ENCODE data around the gene SPAG16. TPM values are rescaled to one million over a fixed set of nuclear protein-coding genes. Genes with fewer than 3 reads are reported as not detected.

The SPAG16 gene
- total and polyA plus RNA-seq, 2 experiments from 2014 or later: 28.9 to 30.7 TPM

DNA sequence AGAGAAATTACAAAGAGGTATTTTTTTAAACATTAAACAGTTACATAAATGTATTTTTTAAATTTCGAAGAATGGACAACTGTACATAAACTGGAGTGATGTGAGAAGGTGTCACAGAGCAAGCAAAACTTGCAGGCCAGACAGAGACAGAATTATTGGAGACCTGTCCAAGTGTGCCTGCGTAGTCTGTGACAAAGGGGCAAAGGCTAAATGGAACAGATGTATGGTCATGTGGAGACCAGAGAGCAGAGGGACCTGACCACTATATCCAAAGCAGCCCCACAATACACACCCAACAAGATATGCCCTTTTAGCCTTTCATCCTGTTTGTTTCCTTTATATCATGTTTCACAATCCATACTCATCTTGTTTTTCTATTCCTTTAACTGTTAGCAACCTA, 901.3 kb downstream of the SPAG16 start:
- TF ChIP-seq EZH2 (IDR thresholded peaks at IDR 0.05; ENCODE audit: insufficient read depth, poor library complexity, severe bottlenecking) (no peak), EZH2phosphoT487 (IDR thresholded peaks at IDR 0.05; ENCODE audit: insufficient read depth, low read depth) (no peak)
- WGBS, 2 experiments (ENCODE audit: low coverage in 1 of 2, low lambda C conversion rate in 2 of 2, missing lambda C conversion rate in 2 of 2): 90 to 93% methylated on average over 2 of the region's 2 CpGs
- Histone ChIP-seq H3F3A (ENCODE audit: insufficient read depth) (no peaks in the 10 kb centered on the region), H3K4me2 (ENCODE audit: unreplicated experiment) (no peak overlapping the region), H3K9ac (no peak overlapping the region), H3K9me2 (ENCODE audit: insufficient read depth) (no peaks in the 10 kb centered on the region), H2AFZ (no peak overlapping the region), H3K4me3 (no peak overlapping the region), H4K20me1 (ENCODE audit: insufficient read depth) (no peaks in the 10 kb centered on the region), H3K27me3 (replicated peaks; ENCODE audit: insufficient read depth) (no peaks in the 10 kb centered on the region), H3K79me2 (ENCODE audit: insufficient read depth) (no peaks in the 10 kb centered on the region), H3K4me1 (ENCODE audit: insufficient read depth) (peaks cover 8% of the 10 kb centered on the region), H3K36me3 (ENCODE audit: low read depth) (no peaks in the 10 kb centered on the region), H3K27ac (no peak overlapping the region), H3K9me3 (ENCODE audit: low read depth) (no peaks in the 10 kb centered on the region)
- in situ Hi-C loops (cut with MboI): no loop called here
- no peak for DNase-seq

DNA sequence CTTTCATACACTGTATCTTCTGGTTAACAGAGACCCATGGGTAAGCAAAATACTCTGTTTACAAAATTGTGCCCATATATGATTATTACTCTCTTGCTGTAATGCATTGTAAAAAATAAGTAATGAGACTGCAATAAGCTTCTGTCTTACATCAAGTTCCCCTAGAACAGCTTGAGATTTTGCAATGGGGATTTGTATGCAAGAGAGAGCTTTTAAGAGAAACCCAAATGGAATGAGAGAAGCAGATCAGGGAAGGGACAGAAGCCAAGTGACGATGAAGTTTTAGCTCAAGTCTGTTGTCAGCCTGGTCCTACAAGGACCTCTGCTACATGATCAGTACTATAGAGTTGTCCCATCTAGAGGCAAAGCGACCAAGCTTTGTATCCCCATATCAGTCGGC, 908.4 kb downstream of the SPAG16 start:
- in situ Hi-C loops (cut with MboI): no loop called here
- H3K4me2 ChIP-seq (ENCODE audit: unreplicated experiment): no peak overlapping the region
- peak; percentile 6 for DNase-seq
- H2AFZ ChIP-seq: no peak overlapping the region
- H3K79me2 ChIP-seq (ENCODE audit: insufficient read depth): no peaks in the 10 kb centered on the region
- H3F3A ChIP-seq (ENCODE audit: insufficient read depth): peaks cover 6% of the 10 kb centered on the region; the same call in 1 of the 2 replicates
- no peaks in the 10 kb centered on the region for H3K9me3 ChIP-seq (ENCODE audit: low read depth)
- no peak overlapping the region for H3K27ac ChIP-seq
- H4K20me1 ChIP-seq (ENCODE audit: insufficient read depth): no peaks in the 10 kb centered on the region
- no peak for TF ChIP-seq EZH2phosphoT487 (IDR thresholded peaks at IDR 0.05; ENCODE audit: insufficient read depth, low read depth)
- no peak for TF ChIP-seq EZH2 (IDR thresholded peaks at IDR 0.05; ENCODE audit: insufficient read depth, poor library complexity, severe bottlenecking)
- no peak overlapping the region for H3K4me3 ChIP-seq
- H3K36me3 ChIP-seq (ENCODE audit: low read depth): no peaks in the 10 kb centered on the region
- WGBS, 2 experiments (ENCODE audit: low coverage in 1 of 2, low lambda C conversion rate in 2 of 2, missing lambda C conversion rate in 2 of 2): 87 to 97% methylated on average over 3 of the region's 3 CpGs
- no peak overlapping the region for H3K9ac ChIP-seq
- no peaks in the 10 kb centered on the region for H3K27me3 ChIP-seq (replicated peaks; ENCODE audit: insufficient read depth)
- H3K9me2 ChIP-seq (ENCODE audit: insufficient read depth): no peaks in the 10 kb centered on the region
- H3K4me1 ChIP-seq (ENCODE audit: insufficient read depth): peaks cover 21% of the 10 kb centered on the region

DNA sequence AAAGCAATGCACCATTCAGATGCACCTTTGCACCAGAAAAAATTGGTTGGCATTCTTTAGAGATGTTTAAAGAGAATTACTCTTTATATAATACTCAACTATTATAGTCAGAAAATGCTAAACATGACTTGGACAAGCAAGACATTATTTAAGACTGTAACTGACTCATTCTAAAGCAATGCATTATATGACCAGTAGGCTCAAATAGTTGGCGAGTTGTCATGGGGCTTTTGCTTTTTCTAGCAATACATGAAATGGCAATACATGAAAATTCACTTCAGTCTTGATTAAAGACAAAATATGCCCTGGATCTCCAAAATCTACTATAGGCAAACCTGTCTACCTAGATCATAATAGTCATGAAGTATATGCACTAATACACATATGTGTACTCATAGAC, 909.7 kb downstream of the SPAG16 start:
- Histone ChIP-seq H3K79me2 (ENCODE audit: insufficient read depth) (no peaks in the 10 kb centered on the region), H3K9me3 (ENCODE audit: low read depth) (no peaks in the 10 kb centered on the region), H3K4me3 (no peak overlapping the region), H3K36me3 (ENCODE audit: low read depth) (no peaks in the 10 kb centered on the region), H3K9ac (no peak overlapping the region), H3F3A (ENCODE audit: insufficient read depth) (peaks cover 6% of the 10 kb centered on the region; the same call in 1 of the 2 replicates), H3K4me2 (ENCODE audit: unreplicated experiment) (peak overlapping the region; percentile 11), H4K20me1 (ENCODE audit: insufficient read depth) (no peaks in the 10 kb centered on the region), H3K9me2 (ENCODE audit: insufficient read depth) (no peaks in the 10 kb centered on the region), H2AFZ (0 out of 2 replicates have a peak overlapping the region, but pooled peaks have one; percentile 8), H3K27me3 (replicated peaks; ENCODE audit: insufficient read depth) (no peaks in the 10 kb centered on the region), H3K4me1 (ENCODE audit: insufficient read depth) (peaks cover 13% of the 10 kb centered on the region), H3K27ac (no peak overlapping the region)
- in situ Hi-C loops (cut with MboI): no loop called here
- peak; percentile 82 for DNase-seq
- 25 to 33% methylated on average over 1 of the region's 1 CpG for WGBS, 2 experiments (ENCODE audit: low coverage in 1 of 2, low lambda C conversion rate in 2 of 2, missing lambda C conversion rate in 2 of 2)
- TF ChIP-seq EZH2phosphoT487 (IDR thresholded peaks at IDR 0.05; ENCODE audit: insufficient read depth, low read depth) (no peak), EZH2 (IDR thresholded peaks at IDR 0.05; ENCODE audit: insufficient read depth, poor library complexity, severe bottlenecking) (no peak)

GRCh38 chr2:214196260-214196659, 912.0 kb downstream of the SPAG16 start:
- in situ Hi-C loops (cut with MboI): no loop called here
- 56 to 63% methylated on average over 2 of the region's 2 CpGs for WGBS, 2 experiments (ENCODE audit: low coverage in 1 of 2, low lambda C conversion rate in 2 of 2, missing lambda C conversion rate in 2 of 2)
- no peak overlapping the region for H3K4me2 ChIP-seq (ENCODE audit: unreplicated experiment)
- no peak overlapping the region for H3K9ac ChIP-seq
- H2AFZ ChIP-seq: no peak overlapping the region
- H3K9me3 ChIP-seq (ENCODE audit: low read depth): no peaks in the 10 kb centered on the region
- H4K20me1 ChIP-seq (ENCODE audit: insufficient read depth): no peaks in the 10 kb centered on the region
- H3K27me3 ChIP-seq (replicated peaks; ENCODE audit: insufficient read depth): no peaks in the 10 kb centered on the region
- H3K79me2 ChIP-seq (ENCODE audit: insufficient read depth): no peaks in the 10 kb centered on the region
- H3K4me1 ChIP-seq (ENCODE audit: insufficient read depth): peaks cover 13% of the 10 kb centered on the region
- no peaks in the 10 kb centered on the region for H3K36me3 ChIP-seq (ENCODE audit: low read depth)
- peaks cover 6% of the 10 kb centered on the region; the same call in 1 of the 2 replicates for H3F3A ChIP-seq (ENCODE audit: insufficient read depth)
- DNase-seq: no peak
- H3K9me2 ChIP-seq (ENCODE audit: insufficient read depth): no peaks in the 10 kb centered on the region
- TF ChIP-seq EZH2phosphoT487 (IDR thresholded peaks at IDR 0.05; ENCODE audit: insufficient read depth, low read depth) (no peak), EZH2 (IDR thresholded peaks at IDR 0.05; ENCODE audit: insufficient read depth, poor library complexity, severe bottlenecking) (no peak)
- H3K27ac ChIP-seq: no peak overlapping the region
- H3K4me3 ChIP-seq: no peak overlapping the region

DNA sequence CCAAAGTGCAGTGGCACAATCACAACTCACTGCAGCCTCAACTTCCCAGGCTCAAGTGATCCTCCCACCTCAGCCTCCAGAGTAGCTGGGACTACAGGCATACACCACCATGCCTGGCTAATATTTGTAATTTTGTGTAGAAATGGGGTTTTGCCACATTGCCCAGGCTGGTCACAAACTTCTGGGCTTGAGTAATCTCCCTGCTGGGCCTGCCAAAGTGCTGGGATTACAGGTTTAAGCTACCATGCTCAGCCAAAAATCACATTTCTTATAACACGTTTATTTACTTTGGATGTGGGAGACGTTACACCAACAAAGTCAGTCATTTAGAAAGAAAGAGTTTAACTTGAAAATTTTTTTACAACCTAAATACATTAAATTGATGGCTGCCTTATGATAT, 917.6 kb downstream of the SPAG16 start:
- no peaks in the 10 kb centered on the region for H4K20me1 ChIP-seq (ENCODE audit: insufficient read depth)
- TF ChIP-seq EZH2phosphoT487 (IDR thresholded peaks at IDR 0.05; ENCODE audit: insufficient read depth, low read depth) (no peak), EZH2 (IDR thresholded peaks at IDR 0.05; ENCODE audit: insufficient read depth, poor library complexity, severe bottlenecking) (no peak)
- in situ Hi-C loops (cut with MboI): no loop called here
- H2AFZ ChIP-seq: no peak overlapping the region
- no peaks in the 10 kb centered on the region for H3K27me3 ChIP-seq (replicated peaks; ENCODE audit: insufficient read depth)
- no peaks in the 10 kb centered on the region for H3F3A ChIP-seq (ENCODE audit: insufficient read depth)
- no peaks in the 10 kb centered on the region for H3K79me2 ChIP-seq (ENCODE audit: insufficient read depth)
- no peak overlapping the region for H3K9ac ChIP-seq
- no peak overlapping the region for H3K4me3 ChIP-seq
- no peak overlapping the region for H3K4me2 ChIP-seq (ENCODE audit: unreplicated experiment)
- no peaks in the 10 kb centered on the region for H3K36me3 ChIP-seq (ENCODE audit: low read depth)
- no peaks in the 10 kb centered on the region for H3K9me3 ChIP-seq (ENCODE audit: low read depth)
- no peak overlapping the region for H3K27ac ChIP-seq
- WGBS, 2 experiments (ENCODE audit: low coverage in 1 of 2, low lambda C conversion rate in 2 of 2, missing lambda C conversion rate in 2 of 2): 49 to 50% methylated on average over 2 of the region's 2 CpGs
- H3K4me1 ChIP-seq (ENCODE audit: insufficient read depth): peaks cover 12% of the 10 kb centered on the region; the same call in 1 of the 2 replicates
- no peaks in the 10 kb centered on the region for H3K9me2 ChIP-seq (ENCODE audit: insufficient read depth)
- no peak for DNase-seq

All from GM23248 (cell line).